ENCODE results near the gene HBD. TPM values are rescaled to one million over a fixed set of nuclear protein-coding genes. Genes with fewer than 3 reads are reported as not detected.

The HBD gene
- total and polyA plus RNA-seq, 2 donors (not counting 3 experiments of a cell fraction or from before 2014, with no cell fraction given): not detected

DNA sequence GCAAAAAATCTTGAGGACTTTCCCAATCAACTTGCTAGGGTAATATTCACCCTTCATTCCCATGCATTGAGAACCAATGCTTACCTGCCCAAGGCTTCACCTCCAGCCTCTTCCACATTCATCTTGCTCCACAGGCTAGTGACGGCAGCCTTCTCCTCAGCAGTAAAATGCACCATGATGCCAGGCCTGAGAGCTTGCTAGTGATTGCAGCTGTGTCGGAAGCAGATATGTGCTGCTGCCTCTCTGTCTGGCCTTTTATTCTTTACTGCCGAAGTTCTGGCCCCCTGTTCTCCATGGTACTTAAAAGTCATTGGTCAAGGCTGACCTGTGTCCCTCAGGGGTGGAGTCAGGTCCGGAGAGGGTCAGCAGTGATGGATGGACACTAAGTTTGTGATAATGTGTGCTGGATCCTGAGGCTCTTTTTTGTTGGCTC is 35.4 kb upstream of the HBD start, which contains the start of gene HBE1:
HBE1 (minus strand) TSS at position 231 of the 433 bp plus-strand sequence; CDS start at position 176, 55 bp downstream.
- Histone ChIP-seq H3K4me2 (ENCODE audit: insufficient read depth, low read length) (no peak within 1 kb of the TSS), H3K4me1 (ENCODE audit: control insufficient read depth, extremely low read depth, insufficient read depth, low read length) (no peaks in the 10 kb centered on the region), H4K20me1 (replicated peaks; ENCODE audit: control insufficient read depth, extremely low read depth, insufficient read depth, low read length) (no peaks in the 10 kb centered on the region), H3K9ac (replicated peaks; ENCODE audit: extremely low read depth, insufficient read depth, low read length) (no peak within 1 kb of the TSS), H3K27ac (ENCODE audit: insufficient read depth, low read depth, low read length) (no peak within 1 kb of the TSS), H3K4me3 (replicated peaks in 1 of 3; ENCODE audit: insufficient read depth in 1 of 3, low read depth in 1 of 3, low read length in 3 of 3) (no peak within 1 kb of the TSS), H3K27me3 (ENCODE audit: control insufficient read depth in 2 of 2, insufficient read depth in 2 of 2, low read length in 2 of 2) (no peaks in the 10 kb centered on the region), H3K9me1 (replicated peaks; ENCODE audit: control insufficient read depth, extremely low read depth, insufficient read depth, low read length) (no peaks in the 10 kb centered on the region), H3K9me3 (replicated peaks; ENCODE audit: control insufficient read depth, insufficient read depth, low read length) (no peaks in the 10 kb centered on the region), H3K79me2 (ENCODE audit: control insufficient read depth, insufficient read depth, low read length) (no peaks in the 10 kb centered on the region), H3K36me3 (ENCODE audit: control insufficient read depth in 2 of 2, extremely low read depth in 1 of 2, insufficient read depth in 2 of 2, low read length in 2 of 2) (no peaks in the 10 kb centered on the region), H2AFZ (ENCODE audit: low read depth, low read length) (no peak within 1 kb of the TSS)
- dilution Hi-C loops (cut with MboI; ENCODE audit: extremely low pct_ligation_motif_present, low sequenced_read_pairs) (no loop called here), intact Hi-C loops (cut with micrococcal nuclease) (no loop called here)
- no peak for TF ChIP-seq MYC (IDR thresholded peaks at IDR 0.05; ENCODE audit: low read depth, low read length)
- no peak for TF ChIP-seq FOS (IDR thresholded peaks at IDR 0.05; ENCODE audit: borderline replicate concordance, insufficient read depth, low read length)
- no peak for TF ChIP-seq POLR2A (IDR thresholded peaks at IDR 0.05; ENCODE audit: low read depth, low read length)
- TF ChIP-seq, protein P1, sequence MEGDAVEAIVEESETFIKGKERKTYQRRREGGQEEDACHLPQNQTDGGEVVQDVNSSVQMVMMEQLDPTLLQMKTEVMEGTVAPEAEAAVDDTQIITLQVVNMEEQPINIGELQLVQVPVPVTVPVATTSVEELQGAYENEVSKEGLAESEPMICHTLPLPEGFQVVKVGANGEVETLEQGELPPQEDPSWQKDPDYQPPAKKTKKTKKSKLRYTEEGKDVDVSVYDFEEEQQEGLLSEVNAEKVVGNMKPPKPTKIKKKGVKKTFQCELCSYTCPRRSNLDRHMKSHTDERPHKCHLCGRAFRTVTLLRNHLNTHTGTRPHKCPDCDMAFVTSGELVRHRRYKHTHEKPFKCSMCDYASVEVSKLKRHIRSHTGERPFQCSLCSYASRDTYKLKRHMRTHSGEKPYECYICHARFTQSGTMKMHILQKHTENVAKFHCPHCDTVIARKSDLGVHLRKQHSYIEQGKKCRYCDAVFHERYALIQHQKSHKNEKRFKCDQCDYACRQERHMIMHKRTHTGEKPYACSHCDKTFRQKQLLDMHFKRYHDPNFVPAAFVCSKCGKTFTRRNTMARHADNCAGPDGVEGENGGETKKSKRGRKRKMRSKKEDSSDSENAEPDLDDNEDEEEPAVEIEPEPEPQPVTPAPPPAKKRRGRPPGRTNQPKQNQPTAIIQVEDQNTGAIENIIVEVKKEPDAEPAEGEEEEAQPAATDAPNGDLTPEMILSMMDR (IDR thresholded peaks at IDR 0.05; ENCODE audit: extremely low read depth in 1 of 2, insufficient read depth in 1 of 2, low read depth in 1 of 2, low read length in 2 of 2): no peak
- TF ChIP-seq EZH2 (IDR thresholded peaks at IDR 0.05; ENCODE audit: borderline replicate concordance, low read depth, low read length, severe bottlenecking): no peak
- no peak for TF ChIP-seq JUN (IDR thresholded peaks at IDR 0.05; ENCODE audit: borderline replicate concordance, insufficient read depth, insufficient read length, low read depth)
- no peak for TF ChIP-seq GATA2 (IDR thresholded peaks at IDR 0.05; ENCODE audit: insufficient read depth, insufficient read length, low read depth, low read length)
- TF ChIP-seq POLR2AphosphoS5 (IDR thresholded peaks at IDR 0.05; ENCODE audit: insufficient read depth, low read depth, low read length): no peak
- TF ChIP-seq, protein P2, sequence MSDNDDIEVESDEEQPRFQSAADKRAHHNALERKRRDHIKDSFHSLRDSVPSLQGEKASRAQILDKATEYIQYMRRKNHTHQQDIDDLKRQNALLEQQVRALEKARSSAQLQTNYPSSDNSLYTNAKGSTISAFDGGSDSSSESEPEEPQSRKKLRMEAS (IDR thresholded peaks at IDR 0.05; ENCODE audit: insufficient read depth, insufficient read length): no peak
- FAIRE-seq: no peak
- BruUV-seq (replicated peaks): no TSS peak
- ChIA-PET CTCF (interaction anchor here (1.6 kb wide), 1 partner anchor 10 kb away, joined by 4 read pairs; no protein-coding TSS in a partner anchor), POLR2A (no interaction called here)
- no peak for DNase-seq (ENCODE audit: low read depth, low spot score)

Data from endothelial cell of umbilical vein (primary cell).